Right ventricle myocardium inferior (tissue), 1 donor: ENCODE measurements around the gene PRKACG. TPM values are rescaled to one million over a fixed set of nuclear protein-coding genes. Genes with fewer than 3 reads are reported as not detected.
"Not testable (repeated sequence)": the region's sequence is repeated elsewhere in the genome, so short reads cannot be mapped to it uniquely, and the experiment has no call there.

Source experiments
- ATAC-seq: fragments of 200-7000 bp; cut with Tn5 transposase; one replicate; pipeline ENCODE4 v1.9.1; 2020; ENCODE audit warnings: mild to moderate bottlenecking, moderate library complexity
- DNase-seq: peaks from one replicate; pipeline ENCODE4 v3.0.0; 2021; ENCODE audit errors: missing footprints
- intact Hi-C: fragments of 100-400 bp; cut with DNase I; formaldehyde crosslinking; loops from one replicate; pipeline ENCODE4 v1.11.0; 2022
- total RNA-seq: library from RNA; stranded (reverse); fragmentation: NEBNext Ultra II Directional; extraction: Animal tissue kit (Norgen Biotek cat#: 25700); gene quantifications from one replicate; pipeline ENCODE4 v1.2.1, GENCODE V29; 2021
- donor health status: DM: no; HTN: yes; CAD: no; lungs with severe emphysema.

Gene PRKACG
- total RNA-seq, 1 donor from 2014 or later = not detected

DNA sequence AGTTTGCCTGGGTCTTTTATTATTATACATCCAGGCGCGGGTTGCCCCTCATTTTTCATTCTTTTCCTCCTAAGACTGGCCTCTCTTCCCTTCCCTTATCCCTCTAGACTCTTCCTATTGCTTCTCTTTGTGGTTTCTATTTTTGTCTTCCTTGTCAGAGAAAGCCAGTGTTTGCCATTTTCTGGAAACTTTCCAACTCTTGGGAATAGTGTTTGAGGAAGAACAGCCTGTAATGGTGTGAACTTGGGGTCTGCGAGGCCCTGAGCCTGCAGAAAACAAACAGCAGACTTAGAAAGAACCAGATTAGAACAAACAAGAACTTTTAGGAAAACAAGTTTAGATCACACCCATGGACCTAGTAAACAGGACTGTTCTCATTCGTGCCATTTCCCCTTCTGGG is 15.5 kb downstream of the PRKACG start:
- DNase-seq (no peak), ATAC-seq (no peak)
- intact Hi-C loops = loop anchor here (2.0 to 5.0 kb wide), 3 partner anchors 126 to 414 kb away; a partner anchor contains a TSS

DNA sequence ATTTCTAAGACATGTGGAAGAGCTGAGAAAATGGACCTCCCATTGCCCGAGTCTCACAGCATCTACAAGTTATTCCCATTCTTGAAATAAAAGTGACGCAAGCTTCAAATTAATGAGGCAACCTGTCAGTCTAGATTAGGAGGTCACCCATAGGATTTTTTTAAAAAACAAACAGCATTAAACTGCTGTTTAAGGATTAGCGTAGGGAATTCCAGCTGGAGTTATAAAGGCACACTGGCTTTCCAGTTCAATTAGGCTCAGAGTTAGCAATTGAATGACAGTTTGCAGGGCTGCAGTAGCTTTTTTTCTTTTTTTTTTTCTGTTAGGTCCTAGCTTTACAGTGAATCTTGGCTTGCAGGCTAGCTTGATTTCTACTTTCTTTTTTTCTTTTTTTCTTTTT is 16.2 kb downstream of the PRKACG start:
- intact Hi-C loops = loop anchor here (2.0 to 5.0 kb wide), 3 partner anchors 125 to 413 kb away; a partner anchor contains a TSS
- no peak for DNase-seq
- no peak for ATAC-seq

GRCh38 chr9:68996462-68996861 is 17.5 kb downstream of the PRKACG start:
- no peak for ATAC-seq

GRCh38 chr9:68995776-68996175 is 18.1 kb downstream of the PRKACG start:
- intact Hi-C loops = loop anchor here (5.0 kb wide), 2 partner anchors 123 to 213 kb away; a partner anchor contains a TSS
- ATAC-seq = no peak
- no peak for DNase-seq

More at GRCh38 chr9:68996462-68996861, 17.5 kb downstream of the PRKACG start:
- DNase-seq = no peak
- intact Hi-C loops = loop anchor here (5.0 kb wide), 2 partner anchors 124 to 214 kb away; a partner anchor contains a TSS

- DNase-seq = no peak
- intact Hi-C loops = no loop called here
- no peak for ATAC-seq
Observed at GRCh38 chr9:68991457-68991856, 22.5 kb downstream of the PRKACG start.

DNA sequence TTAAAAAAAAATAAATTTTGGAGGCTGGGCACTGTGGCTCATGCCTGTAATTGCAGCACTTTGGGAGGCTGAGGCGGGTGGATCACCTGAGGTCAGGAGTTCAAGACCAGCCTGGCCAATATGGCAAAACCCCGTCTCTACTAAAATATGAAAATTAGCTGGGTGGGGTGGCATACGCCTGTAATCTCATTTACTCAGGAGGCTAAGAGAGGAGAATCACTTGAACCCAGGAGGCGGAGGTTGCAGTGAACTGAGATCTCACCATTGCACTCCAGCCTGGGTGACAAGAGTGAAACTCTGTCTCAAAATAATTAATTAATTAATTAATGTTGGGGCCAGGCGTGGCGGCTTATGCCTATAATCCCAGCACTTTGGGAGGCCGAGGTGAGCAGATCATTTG is 27.0 kb downstream of the PRKACG start:
- intact Hi-C loops, DNase-seq, ATAC-seq: not testable (repeated sequence)

- intact Hi-C loops = loop anchor here (5.0 kb wide), 2 partner anchors 41 to 276 kb away; partner anchors contain the start of gene PIP5K1B
- DNase-seq = no peak
- no peak for ATAC-seq
Observed at GRCh38 chr9:68983522-68984424, 30.1 kb downstream of the PRKACG start.

DNA sequence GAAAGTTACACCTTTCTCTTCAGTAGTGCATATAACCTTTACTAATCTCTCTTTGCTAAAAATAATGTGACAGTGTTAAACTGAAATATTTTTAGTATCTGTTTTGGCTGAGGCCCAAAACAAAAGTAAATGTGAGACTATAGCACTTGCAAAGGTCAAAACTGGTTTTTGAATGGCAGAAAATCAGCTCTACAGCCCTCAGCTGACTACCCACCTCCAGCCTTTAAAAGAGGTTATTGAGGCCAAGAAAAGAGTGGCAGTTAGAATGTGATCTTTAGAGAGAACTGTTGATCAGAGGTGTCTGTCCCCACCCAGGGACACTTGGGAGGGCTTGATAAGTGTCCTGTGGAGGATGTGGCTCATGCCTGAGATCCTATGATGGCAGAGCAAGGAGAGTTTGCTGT is 30.9 kb downstream of the PRKACG start:
- ATAC-seq (peak; percentile 15), DNase-seq (no peak)
- intact Hi-C loops = loop anchor here (5.0 kb wide), 2 partner anchors 41 to 276 kb away; partner anchors contain the start of gene PIP5K1B

- DNase-seq = no peak
- intact Hi-C loops = loop anchor here (5.0 kb wide), 2 partner anchors 39 to 274 kb away; partner anchors contain the start of gene PIP5K1B
- no peak for ATAC-seq
Observed at GRCh38 chr9:68981789-68982188, 32.1 kb downstream of the PRKACG start.

DNA sequence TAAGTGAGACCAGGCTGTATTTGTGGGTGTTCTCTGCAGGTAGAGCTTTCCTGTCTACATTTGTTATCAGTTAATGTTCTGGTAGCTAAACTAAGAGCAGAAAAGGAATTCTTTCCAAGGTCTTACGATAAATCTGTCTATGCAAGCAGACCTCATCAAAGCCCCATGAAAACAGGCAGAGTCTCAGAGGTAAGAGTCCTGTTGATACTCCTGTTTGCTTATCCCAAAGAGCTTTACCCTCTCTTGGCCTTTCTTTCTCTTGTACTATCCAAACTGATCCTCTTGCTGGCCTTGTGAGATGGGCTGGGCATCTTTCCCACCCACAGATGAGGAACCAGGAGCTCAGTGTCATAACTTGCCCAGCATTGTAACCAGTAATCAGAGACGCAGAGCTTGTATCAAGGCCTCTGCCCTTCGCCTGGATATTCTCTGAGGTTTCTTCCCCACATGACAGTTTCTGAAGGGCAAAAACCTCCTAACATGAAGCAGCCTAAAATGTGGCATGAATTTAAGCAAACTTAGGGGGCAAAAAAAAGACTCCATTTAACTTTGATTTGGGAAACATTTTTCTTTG is 33.5 kb downstream of the PRKACG start:
- intact Hi-C loops = loop anchor here (5.0 kb wide), 2 partner anchors 38 to 273 kb away; partner anchors contain the start of gene PIP5K1B
- ATAC-seq (no peak), DNase-seq (no peak)

DNA sequence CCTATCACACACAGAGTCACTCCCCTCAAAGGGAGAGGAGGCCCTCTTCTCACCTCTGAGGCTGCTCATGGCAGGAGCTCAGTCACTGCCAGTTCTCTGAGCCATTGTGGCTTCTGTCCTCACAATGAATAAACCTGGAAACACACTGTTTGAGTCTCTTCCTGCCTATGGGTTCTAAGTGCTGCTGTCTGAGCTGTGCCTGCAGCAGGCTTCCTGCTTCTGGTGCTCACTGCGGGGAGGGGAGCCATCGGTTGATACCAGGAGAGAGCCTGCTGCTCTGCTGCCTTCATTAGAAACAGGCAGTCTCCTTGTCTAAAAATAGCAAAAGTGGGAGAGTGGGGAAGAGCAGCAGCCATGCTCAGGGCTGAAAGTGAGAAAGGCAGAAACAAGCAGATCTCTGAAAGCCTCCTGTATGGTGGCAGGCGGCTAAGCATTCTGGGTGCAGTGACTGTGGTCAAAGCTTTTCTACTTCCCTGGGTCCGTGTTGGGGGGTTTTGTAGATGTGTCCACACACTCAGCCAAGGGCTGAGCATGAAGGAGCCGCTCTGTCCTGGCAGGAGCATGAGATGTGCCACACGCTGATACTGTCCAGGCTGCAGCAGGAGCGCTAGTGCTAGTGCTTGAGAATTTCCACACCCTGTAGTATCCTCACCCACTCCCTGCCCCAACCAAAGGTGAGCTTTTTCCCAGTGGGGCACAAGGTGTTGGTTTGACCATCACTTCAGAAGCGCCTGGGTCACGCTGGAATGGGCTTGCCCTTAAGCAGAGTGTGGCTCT is 34.2 kb downstream of the PRKACG start:
- ATAC-seq (peak; percentile 84), DNase-seq (no peak)
- intact Hi-C loops = loop anchor here (5.0 kb wide), 2 partner anchors 37 to 272 kb away; partner anchors contain the start of gene PIP5K1B

- intact Hi-C loops = no loop called here
Observed at GRCh38 chr9:68978501-68978900, 35.4 kb downstream of the PRKACG start.

DNA sequence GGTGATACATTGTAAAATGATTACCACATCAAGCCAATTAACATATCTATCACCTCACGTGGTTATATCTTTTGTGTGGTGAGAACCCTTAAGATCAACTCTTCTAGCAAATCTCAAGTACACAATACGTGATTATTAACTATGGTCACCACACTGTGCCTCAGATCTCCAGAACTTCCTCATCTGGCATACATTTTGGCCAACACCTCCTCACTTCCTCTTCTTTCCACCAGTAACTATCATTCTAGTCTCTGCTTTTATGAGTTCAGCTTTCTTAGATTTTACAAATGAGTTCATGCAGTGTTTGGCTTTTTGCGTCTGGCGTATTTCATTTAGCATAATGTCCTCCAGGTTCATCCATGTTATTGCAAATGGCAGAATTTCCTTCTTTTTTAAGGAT is 35.8 kb downstream of the PRKACG start:
- no peak for DNase-seq
- ATAC-seq = no peak
- intact Hi-C loops = no loop called here

More at GRCh38 chr9:68978501-68978900, 35.4 kb downstream of the PRKACG start:
- DNase-seq = no peak
- no peak for ATAC-seq

DNA sequence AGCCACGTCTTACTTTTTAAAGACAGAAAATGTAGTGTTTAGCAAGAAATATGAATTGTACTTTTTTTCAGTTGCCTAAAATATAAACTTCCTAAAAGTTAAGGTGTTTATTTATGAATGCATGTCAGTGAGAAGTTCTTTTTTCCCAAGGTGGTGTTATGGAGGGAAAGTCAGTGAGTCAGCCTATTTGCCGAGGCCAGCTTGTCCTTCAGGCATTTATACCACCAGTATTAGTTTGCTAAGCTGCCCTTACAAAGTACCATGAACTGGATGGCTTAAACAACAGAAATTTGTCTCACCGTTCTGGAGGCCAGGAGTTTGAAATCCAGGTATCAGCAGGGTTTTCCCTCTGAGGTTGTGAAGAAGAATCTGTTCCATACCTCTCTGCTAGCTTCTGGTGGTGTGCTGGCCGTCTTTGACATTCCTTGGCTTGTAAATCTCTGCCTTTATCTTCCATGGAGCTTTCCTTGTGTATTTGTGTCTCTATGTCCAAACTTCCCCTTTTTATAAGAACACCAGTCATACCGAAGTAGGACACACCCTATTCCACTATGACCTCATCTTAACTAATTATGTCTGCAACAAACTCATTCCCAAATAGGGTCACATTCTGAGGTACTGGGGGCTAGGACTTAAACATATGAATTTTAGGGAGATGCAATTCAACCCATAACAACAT is 38.4 kb downstream of the PRKACG start:
- DNase-seq (no peak), ATAC-seq (peak; percentile 18)
- intact Hi-C loops = no loop called here

DNA sequence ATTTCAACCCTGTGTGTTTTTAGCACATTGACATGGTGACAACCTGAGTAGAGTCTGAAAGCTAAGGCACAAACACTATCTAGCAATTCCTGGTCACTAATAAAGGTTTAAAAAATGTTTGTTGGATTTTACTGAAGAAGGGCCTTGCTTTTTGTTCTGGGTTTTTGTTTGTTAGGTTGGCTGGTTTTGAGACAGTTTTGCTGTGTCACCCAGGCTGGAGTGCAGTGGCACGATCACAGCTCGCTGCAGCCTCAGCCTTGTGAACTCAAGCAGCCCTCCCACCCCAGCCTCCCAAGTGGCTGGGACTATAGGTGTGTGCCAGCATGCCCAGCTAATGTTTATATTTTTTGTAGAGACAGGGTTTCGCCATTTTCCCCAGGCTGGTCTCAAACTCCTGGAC is 39.0 kb downstream of the PRKACG start:
- ATAC-seq (peak; percentile 41), DNase-seq (no peak)
- intact Hi-C loops = no loop called here

- DNase-seq = no peak
- peak; percentile 26 for ATAC-seq
- intact Hi-C loops = no loop called here
Observed at GRCh38 chr9:68974431-68974830, 39.5 kb downstream of the PRKACG start.

DNA sequence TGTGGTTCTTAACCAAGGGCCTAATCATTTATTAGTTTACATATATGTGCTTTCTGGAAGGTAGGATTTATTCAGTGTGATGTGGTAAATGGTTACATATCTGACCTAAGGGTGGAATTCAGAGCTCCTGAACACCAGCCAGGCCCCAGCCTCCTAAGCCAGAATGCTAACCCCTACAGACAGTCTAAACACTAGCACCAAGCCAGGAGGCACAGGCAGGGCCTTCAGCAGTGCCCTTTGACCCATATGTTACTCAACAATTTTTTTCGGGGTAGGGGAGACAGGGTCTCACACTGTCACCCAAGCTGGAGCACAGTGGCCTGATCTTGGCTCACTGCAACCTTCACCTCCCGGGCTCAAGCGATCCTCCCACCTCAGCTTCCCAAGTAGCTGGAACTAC is 40.3 kb downstream of the PRKACG start:
- peak; percentile 77 for ATAC-seq
- no peak for DNase-seq
- intact Hi-C loops = no loop called here

DNA sequence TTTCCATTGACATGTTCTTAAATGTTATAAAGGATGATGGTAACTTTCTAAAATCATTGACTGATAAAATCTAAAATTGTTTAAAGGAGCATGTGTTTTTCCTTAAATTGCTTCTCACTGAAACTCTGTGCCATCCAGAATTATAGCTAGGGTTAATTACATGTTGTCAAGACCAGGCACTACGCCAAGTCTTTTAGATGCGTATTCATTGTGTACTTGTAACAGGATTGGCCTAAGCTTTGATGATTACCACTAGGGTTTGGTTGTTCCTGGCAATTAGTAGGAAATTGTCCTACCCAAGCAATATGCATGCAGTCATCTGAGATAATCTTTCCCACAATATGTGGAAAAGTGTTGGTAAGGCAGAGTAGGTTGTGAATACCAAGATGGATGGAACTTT is 43.8 kb downstream of the PRKACG start:
- intact Hi-C loops = no loop called here
- no peak for DNase-seq
- no peak for ATAC-seq
